Naive B cell (primary cell): ENCODE data around the gene NPAS3. TPM values are rescaled to one million over a fixed set of nuclear protein-coding genes. Genes with fewer than 3 reads are reported as not detected.

Experiments
- ATAC-seq, 2 donors: fragments of 150-1000 bp; cut with Tn5 transposase; 2 replicates each; pipeline ENCODE4 v1.10.0; 2021; ENCODE audit warnings: low read depth in 2 of 2, mild to moderate bottlenecking in 2 of 2, moderate library complexity in 2 of 2
- DNase-seq: peaks from one replicate; pipeline ENCODE4 v3.0.0; 2022
- H3K27ac Mint-ChIP-seq, 6 donors: one replicate each; pipeline ENCODE4 v1.8.0; 2020 to 2022; ENCODE audit warnings: mild to moderate bottlenecking in 6 of 6, mixed read lengths in 6 of 6, moderate library complexity in 5 of 6, inconsistent platforms in 2 of 6
- H3K27me3 Mint-ChIP-seq, 3 donors: one replicate each; pipeline ENCODE4 v1.8.0; 2021 to 2022; ENCODE audit warnings: mixed read lengths in 3 of 3, mild to moderate bottlenecking in 1 of 3
- H3K36me3 Mint-ChIP-seq, 2 donors: one replicate each; pipeline ENCODE4 v1.8.0; 2020 to 2022; ENCODE audit warnings: mixed read lengths in 2 of 2, inconsistent platforms in 1 of 2, mild to moderate bottlenecking in 1 of 2
- H3K4me1 Mint-ChIP-seq, 3 donors: one replicate each; pipeline ENCODE4 v1.8.0; 2020 to 2022; ENCODE audit warnings: mixed read lengths in 3 of 3, inconsistent platforms in 1 of 3, mild to moderate bottlenecking in 1 of 3, moderate library complexity in 1 of 3
- H3K4me3 Mint-ChIP-seq, 8 donors: one replicate each; pipeline ENCODE4 v1.8.0; 2020 to 2022; ENCODE audit warnings: mild to moderate bottlenecking in 8 of 8, mixed read lengths in 8 of 8, moderate library complexity in 8 of 8, inconsistent platforms in 2 of 8
- H3K9me3 Mint-ChIP-seq, 7 donors: one replicate each; pipeline ENCODE4 v1.8.0; 2020 to 2022; ENCODE audit warnings: mixed read lengths in 7 of 7, mild to moderate bottlenecking in 5 of 7, inconsistent platforms in 2 of 7, moderate library complexity in 1 of 7
- polyA plus RNA-seq, 6 donors: library from polyadenylated mRNA; unstranded; fragments of 300-500 nt; fragmentation: Illumina TruSeq; gene quantifications; one replicate each; pipeline ENCODE4 v1.2.3, GENCODE V29; 2021; ENCODE audit warnings: low read depth in 6 of 6

The NPAS3 gene
- polyA plus RNA-seq, 6 donors from 2014 or later = not detected

- Mint-ChIP-seq H3K4me3 (no peak overlapping the region), H3K9me3 (peaks cover 0 to 5% (median 0%) of the 10 kb centered on the region in 7 donors), H3K27ac (no peak overlapping the region), H3K36me3 (no peaks in the 10 kb centered on the region), H3K27me3 (no peaks in the 10 kb centered on the region), H3K4me1 (no peaks in the 10 kb centered on the region)
- DNase-seq (no peak), ATAC-seq (no peak)
Observed at GRCh38 chr14:33343016-33343415, 404.3 kb downstream of the NPAS3 start.

DNA sequence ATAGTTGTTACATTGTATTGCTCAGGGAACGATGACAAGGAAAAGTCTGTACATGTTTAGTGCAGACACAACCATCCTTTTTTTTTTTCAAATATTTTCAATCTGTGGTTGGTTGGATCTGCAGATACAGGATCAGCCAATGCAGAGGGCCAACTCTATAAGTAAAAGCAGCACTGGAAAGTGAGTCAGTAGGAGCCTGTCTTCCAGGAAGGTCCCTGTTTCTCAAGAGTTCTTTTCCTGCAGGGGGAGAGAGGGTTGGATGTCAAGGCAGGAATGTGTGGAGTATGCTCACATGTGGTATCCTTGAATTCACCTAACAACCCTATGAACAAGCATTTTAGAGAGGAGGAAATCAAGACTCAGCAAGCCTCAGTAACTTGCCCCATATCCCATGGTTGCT is 409.1 kb downstream of the NPAS3 start:
- no peaks in the 10 kb centered on the region for H3K4me1 Mint-ChIP-seq
- H3K27ac Mint-ChIP-seq = no peak overlapping the region
- H3K36me3 Mint-ChIP-seq = no peaks in the 10 kb centered on the region
- peaks cover 0 to 6% (median 1%) of the 10 kb centered on the region in 7 donors for H3K9me3 Mint-ChIP-seq
- H3K27me3 Mint-ChIP-seq = no peaks in the 10 kb centered on the region
- no peak overlapping the region for H3K4me3 Mint-ChIP-seq
- no peak for DNase-seq
- ATAC-seq = no peak

GRCh38 chr14:33348510-33348909 is 409.8 kb downstream of the NPAS3 start:
- Mint-ChIP-seq H3K9me3 (peaks cover 0 to 6% (median 1%) of the 10 kb centered on the region in 7 donors), H3K4me3 (no peak overlapping the region), H3K27ac (no peak overlapping the region), H3K36me3 (no peaks in the 10 kb centered on the region), H3K4me1 (no peaks in the 10 kb centered on the region), H3K27me3 (no peaks in the 10 kb centered on the region)
- DNase-seq = no peak
- ATAC-seq = no peak

DNA sequence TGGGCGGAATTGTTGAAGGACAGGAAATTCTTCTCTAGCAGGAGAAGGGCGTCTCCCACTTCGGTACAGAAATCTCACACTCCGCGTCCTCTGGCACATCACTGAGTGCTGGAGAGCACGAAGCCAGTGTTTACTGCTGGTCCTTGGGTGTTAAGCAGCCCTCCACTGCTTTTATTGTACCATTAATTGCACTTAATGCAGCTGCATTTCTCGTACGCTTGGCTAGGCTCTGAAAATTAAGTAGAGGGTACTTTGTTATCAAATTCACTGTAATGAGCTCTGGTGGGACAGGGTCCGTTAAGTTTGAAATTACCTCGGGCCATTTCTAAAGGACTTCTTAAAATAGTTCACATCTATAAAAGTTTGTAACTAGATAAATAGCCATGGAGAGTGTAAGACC is 411.2 kb downstream of the NPAS3 start:
- ATAC-seq (no peak), DNase-seq (no peak)
- Mint-ChIP-seq H3K36me3 (no peaks in the 10 kb centered on the region), H3K27ac (no peak overlapping the region), H3K9me3 (peaks cover 0 to 7% (median 3%) of the 10 kb centered on the region in 7 donors), H3K27me3 (no peaks in the 10 kb centered on the region), H3K4me1 (no peaks in the 10 kb centered on the region), H3K4me3 (no peak overlapping the region)

DNA sequence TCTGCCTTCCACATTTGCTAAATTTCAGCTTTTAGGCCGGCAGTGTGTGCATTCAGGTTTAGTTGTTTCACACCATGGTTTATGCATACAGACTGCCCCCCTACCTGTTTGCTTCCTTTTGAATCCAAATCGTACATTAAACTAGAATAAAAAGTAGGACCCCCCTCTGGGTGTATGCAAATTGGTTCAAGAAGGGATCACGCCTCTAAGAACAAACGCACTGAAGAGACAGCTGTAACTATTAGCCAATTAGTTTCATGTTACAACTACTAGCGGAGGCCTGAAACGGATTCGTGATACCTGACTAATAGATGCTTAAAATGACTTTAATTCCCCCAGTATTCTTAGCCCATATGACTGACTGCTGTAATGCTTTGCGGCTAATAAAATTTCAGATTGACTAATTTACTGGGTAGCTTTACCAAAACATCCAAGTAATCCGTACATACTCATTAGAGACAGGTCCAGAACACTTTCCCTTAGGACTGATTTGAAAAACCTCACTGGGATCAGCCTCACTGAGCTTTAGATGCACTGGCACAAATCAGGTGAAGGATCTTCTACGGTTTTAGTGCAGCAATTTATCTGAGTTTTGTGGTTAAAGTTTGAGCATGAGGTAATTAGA is 411.8 kb downstream of the NPAS3 start:
- Mint-ChIP-seq H3K4me3 (no peak overlapping the region), H3K27ac (no peak overlapping the region), H3K36me3 (no peaks in the 10 kb centered on the region), H3K9me3 (peaks cover 0 to 11% (median 2%) of the 10 kb centered on the region in 7 donors), H3K4me1 (no peaks in the 10 kb centered on the region), H3K27me3 (no peaks in the 10 kb centered on the region)
- DNase-seq (no peak), ATAC-seq (no peak)

GRCh38 chr14:33352821-33353220 is 414.1 kb downstream of the NPAS3 start:
- Mint-ChIP-seq H3K4me1 (no peaks in the 10 kb centered on the region), H3K36me3 (no peaks in the 10 kb centered on the region), H3K27me3 (no peaks in the 10 kb centered on the region), H3K9me3 (peaks cover 0 to 15% (median 3%) of the 10 kb centered on the region in 7 donors), H3K27ac (no peak overlapping the region), H3K4me3 (no peak overlapping the region)
- ATAC-seq (no peak), DNase-seq (no peak)

- H3K4me3 Mint-ChIP-seq = no peak overlapping the region
- DNase-seq (no peak), ATAC-seq (no peak)
- H3K4me1 Mint-ChIP-seq = no peaks in the 10 kb centered on the region
- H3K27me3 Mint-ChIP-seq = no peaks in the 10 kb centered on the region
- peaks cover 0 to 15% (median 0%) of the 10 kb centered on the region in 7 donors for H3K9me3 Mint-ChIP-seq
- H3K27ac Mint-ChIP-seq = no peak overlapping the region
- no peaks in the 10 kb centered on the region for H3K36me3 Mint-ChIP-seq
Observed at GRCh38 chr14:33356181-33356580, 417.5 kb downstream of the NPAS3 start.

GRCh38 chr14:33357225-33358010 is 418.7 kb downstream of the NPAS3 start:
- H3K4me1 Mint-ChIP-seq = no peaks in the 10 kb centered on the region
- ATAC-seq = no peak

GRCh38 chr14:33359288-33359881 is 420.7 kb downstream of the NPAS3 start:
- ATAC-seq = no peak

More at GRCh38 chr14:33357225-33358010, 418.7 kb downstream of the NPAS3 start:
- Mint-ChIP-seq H3K4me3 (no peak overlapping the region), H3K27ac (no peak overlapping the region), H3K9me3 (peaks cover 0 to 15% (median 0%) of the 10 kb centered on the region in 7 donors), H3K36me3 (no peaks in the 10 kb centered on the region), H3K27me3 (no peaks in the 10 kb centered on the region)
- DNase-seq = no peak

GRCh38 chr14:33362934-33363333 is 424.3 kb downstream of the NPAS3 start:
- no peak overlapping the region for H3K4me3 Mint-ChIP-seq
- peaks cover 0 to 2% (median 0%) of the 10 kb centered on the region in 7 donors for H3K9me3 Mint-ChIP-seq
- ATAC-seq (no peak), DNase-seq (no peak)
- H3K27me3 Mint-ChIP-seq = no peaks in the 10 kb centered on the region
- no peaks in the 10 kb centered on the region for H3K36me3 Mint-ChIP-seq
- H3K27ac Mint-ChIP-seq = no peak overlapping the region
- H3K4me1 Mint-ChIP-seq = no peaks in the 10 kb centered on the region

More at GRCh38 chr14:33359288-33359881, 420.7 kb downstream of the NPAS3 start:
- no peaks in the 10 kb centered on the region for H3K36me3 Mint-ChIP-seq
- no peak overlapping the region for H3K27ac Mint-ChIP-seq
- H3K4me1 Mint-ChIP-seq = no peaks in the 10 kb centered on the region
- H3K9me3 Mint-ChIP-seq = peaks cover 0 to 12% (median 0%) of the 10 kb centered on the region in 7 donors
- no peak overlapping the region for H3K4me3 Mint-ChIP-seq
- no peak for DNase-seq
- H3K27me3 Mint-ChIP-seq = no peaks in the 10 kb centered on the region

GRCh38 chr14:33363682-33364081 is 425.0 kb downstream of the NPAS3 start:
- ATAC-seq (no peak), DNase-seq (no peak)
- peaks cover 0 to 2% (median 0%) of the 10 kb centered on the region in 7 donors for H3K9me3 Mint-ChIP-seq
- no peak overlapping the region for H3K27ac Mint-ChIP-seq
- no peaks in the 10 kb centered on the region for H3K27me3 Mint-ChIP-seq
- no peaks in the 10 kb centered on the region for H3K36me3 Mint-ChIP-seq
- no peak overlapping the region for H3K4me3 Mint-ChIP-seq
- H3K4me1 Mint-ChIP-seq = no peaks in the 10 kb centered on the region

GRCh38 chr14:33364466-33364865 is 425.8 kb downstream of the NPAS3 start:
- Mint-ChIP-seq H3K4me3 (no peak overlapping the region), H3K36me3 (no peaks in the 10 kb centered on the region), H3K27me3 (no peaks in the 10 kb centered on the region), H3K9me3 (peaks cover 0 to 2% (median 0%) of the 10 kb centered on the region in 7 donors), H3K27ac (no peak overlapping the region), H3K4me1 (no peaks in the 10 kb centered on the region)
- no peak for DNase-seq
- no peak for ATAC-seq

GRCh38 chr14:33369041-33369440 is 430.4 kb downstream of the NPAS3 start:
- ATAC-seq = no peak
- Mint-ChIP-seq H3K27ac (peak overlapping the region in 1 of 6 donors; percentile 53), H3K36me3 (no peaks in the 10 kb centered on the region), H3K27me3 (no peaks in the 10 kb centered on the region), H3K4me3 (no peak overlapping the region), H3K9me3 (no peaks in the 10 kb centered on the region), H3K4me1 (no peaks in the 10 kb centered on the region)
- DNase-seq = no peak

DNA sequence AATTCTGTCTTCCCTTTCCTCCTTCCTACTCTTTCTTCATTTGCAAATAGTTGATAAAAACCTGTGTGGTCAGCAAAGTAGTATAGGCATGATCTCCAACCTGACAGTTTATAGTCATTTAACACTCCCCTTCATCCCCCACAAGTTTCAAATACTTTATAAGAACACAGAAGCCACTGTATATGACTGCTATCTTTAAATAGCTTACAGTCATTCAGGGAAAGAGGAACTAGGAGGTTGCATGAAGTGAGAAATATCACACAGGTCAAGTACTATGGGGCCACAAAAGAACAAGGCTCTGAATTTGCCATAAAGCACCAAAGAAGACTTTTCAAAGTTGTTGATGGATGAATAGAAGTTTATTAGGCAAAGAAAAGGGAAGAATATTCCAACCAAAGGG is 431.3 kb downstream of the NPAS3 start:
- no peak overlapping the region for H3K27ac Mint-ChIP-seq
- ATAC-seq (no peak), DNase-seq (no peak)
- no peaks in the 10 kb centered on the region for H3K27me3 Mint-ChIP-seq
- H3K4me3 Mint-ChIP-seq = no peak overlapping the region
- H3K36me3 Mint-ChIP-seq = no peaks in the 10 kb centered on the region
- no peaks in the 10 kb centered on the region for H3K9me3 Mint-ChIP-seq
- no peaks in the 10 kb centered on the region for H3K4me1 Mint-ChIP-seq
